Activated CD8-positive, alpha-beta memory T cell treated with anti-CD3 and anti-CD28 coated beads, Interleukin-2, amount 50 U/mL, for 1 hour (primary cell): ENCODE results near the gene CLN3.
"Not testable (repeated sequence)": the region's sequence is repeated elsewhere in the genome, so short reads cannot be mapped to it uniquely, and the experiment has no call there.

Experiments
- DNase-seq: peaks from one replicate; pipeline ENCODE4 v3.0.0-alpha.2; 2020; ENCODE audit errors: extremely low read depth

The CLN3 gene

GRCh38 chr16:28494121-28494851 is 2.4 kb upstream of the CLN3 start, which contains the start of gene APOBR:
Gene APOBR (plus strand): TSS chr16:28494643. CDS start chr16:28494682, 39 bp downstream.
- DNase-seq: peak; percentile 90

DNA sequence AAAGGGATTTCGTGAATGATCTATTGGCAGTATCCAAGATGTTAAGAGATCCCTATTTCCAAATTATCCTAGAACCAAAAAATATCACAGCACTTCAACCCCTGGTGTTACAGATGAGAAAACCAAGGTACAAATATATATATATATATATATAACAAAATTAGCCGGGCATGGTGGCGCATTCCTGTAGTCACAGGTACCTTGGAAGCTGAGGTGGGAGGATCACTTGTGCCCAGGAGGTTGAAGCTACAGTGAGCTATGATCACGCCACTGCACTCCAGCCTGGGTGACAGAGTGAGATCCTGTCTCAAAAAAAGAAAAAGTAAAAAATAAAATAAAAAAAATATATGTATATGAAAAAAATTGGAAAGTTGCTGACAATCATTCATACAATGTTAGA is 637 bp upstream of the CLN3 start:
- no peak for DNase-seq

- no peak for DNase-seq
Measured at GRCh38 chr16:28491230-28491969, 474 bp downstream of the CLN3 start.

DNA sequence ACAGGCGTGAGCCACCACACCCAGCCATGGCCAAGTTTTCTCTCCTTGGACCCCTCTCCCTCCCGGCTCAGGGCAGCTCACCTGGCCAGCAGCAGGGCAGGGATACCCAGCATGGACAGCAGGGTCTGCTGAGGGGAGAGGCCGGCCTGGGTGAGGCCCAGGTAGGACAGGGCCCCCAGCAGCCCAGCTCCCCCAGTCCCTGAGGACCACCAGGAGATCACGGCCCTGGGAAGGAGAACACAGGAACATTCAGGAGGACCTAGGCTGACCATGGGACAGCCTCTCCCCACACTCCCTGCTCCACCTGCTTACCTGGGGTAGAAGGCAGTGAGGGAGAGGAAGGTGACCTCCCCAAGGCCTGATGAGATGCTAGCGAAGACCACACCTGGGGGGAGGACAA is 5.6 kb downstream of the CLN3 start:
- DNase-seq: no peak

DNA sequence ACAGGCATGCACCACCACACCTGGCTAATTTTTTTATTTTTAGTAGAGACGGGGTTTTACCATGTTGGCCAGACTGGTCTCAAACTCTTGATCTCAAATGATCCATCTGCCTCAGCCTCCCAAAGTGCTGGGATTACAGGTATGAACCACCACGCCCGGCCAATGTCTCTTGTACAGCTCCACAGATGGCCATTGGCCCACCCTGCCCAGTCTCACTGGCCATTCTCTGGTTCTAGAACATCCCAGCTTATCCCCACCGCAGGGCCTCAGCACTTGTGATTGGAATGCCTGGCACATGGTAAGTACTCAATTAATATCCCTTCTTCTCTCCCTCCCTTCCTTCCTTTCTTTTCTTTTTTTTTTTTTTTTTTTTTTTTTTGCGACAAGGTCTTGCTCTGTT is 8.5 kb downstream of the CLN3 start:
- DNase-seq: not testable (repeated sequence)

DNA sequence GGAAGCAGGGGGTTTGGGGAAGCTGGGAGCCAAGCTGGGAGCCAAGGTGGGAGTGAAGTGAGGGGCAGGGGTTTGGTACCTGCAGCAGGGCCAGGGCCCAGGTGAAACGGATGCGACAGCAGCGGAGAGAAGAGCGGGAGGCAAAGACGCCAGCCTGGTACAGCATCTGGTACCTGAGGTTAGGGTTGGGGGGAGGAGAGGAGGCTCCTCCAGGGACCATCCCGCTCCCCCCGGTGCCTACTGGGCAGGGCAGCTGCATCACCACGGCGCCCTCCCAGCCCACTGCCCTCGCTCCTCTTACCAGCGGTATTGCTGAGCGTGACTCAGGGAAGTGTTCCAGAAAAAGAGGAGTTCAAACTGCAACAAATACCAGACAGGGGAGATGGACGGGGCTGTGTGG is 9.8 kb downstream of the CLN3 start:
- DNase-seq: no peak

- no peak for DNase-seq
Measured at GRCh38 chr16:28478506-28479180, 13.2 kb downstream of the CLN3 start.

GRCh38 chr16:28477311-28477920 is 14.5 kb downstream of the CLN3 start:
- no peak for DNase-seq

- no peak for DNase-seq
Measured at GRCh38 chr16:28475221-28475620, 16.7 kb downstream of the CLN3 start.

DNA sequence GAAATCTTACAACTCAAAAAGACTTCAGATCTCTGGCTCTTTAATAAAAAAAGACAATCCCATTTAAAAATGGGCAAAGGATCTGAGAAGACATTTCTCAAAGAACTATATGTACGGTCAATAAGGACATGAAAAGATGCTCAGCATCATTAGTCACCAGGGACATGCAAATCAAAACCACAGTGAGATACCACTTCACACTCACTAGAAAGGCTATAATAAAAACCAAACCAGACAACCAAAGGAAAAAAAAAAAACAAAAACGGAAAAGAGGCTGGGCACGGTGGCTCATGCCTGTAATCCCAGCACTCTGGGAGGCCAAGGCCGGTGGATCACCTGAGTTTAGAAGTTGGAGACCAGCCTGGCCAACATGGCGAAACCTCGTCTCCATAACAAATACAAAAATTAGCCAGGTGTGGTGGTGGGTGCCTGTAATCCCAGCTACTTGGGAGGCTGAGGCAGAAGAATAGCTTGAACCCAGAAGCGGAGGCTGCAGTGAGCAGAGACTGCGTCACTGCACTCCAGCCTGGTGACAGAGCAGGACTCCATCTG is 18.1 kb downstream of the CLN3 start:
- no peak for DNase-seq

- not testable (repeated sequence) for DNase-seq
Measured at GRCh38 chr16:28447081-28447480, 44.8 kb downstream of the CLN3 start.

- not testable (repeated sequence) for DNase-seq
Measured at GRCh38 chr16:28446388-28446787, 45.5 kb downstream of the CLN3 start.

DNA sequence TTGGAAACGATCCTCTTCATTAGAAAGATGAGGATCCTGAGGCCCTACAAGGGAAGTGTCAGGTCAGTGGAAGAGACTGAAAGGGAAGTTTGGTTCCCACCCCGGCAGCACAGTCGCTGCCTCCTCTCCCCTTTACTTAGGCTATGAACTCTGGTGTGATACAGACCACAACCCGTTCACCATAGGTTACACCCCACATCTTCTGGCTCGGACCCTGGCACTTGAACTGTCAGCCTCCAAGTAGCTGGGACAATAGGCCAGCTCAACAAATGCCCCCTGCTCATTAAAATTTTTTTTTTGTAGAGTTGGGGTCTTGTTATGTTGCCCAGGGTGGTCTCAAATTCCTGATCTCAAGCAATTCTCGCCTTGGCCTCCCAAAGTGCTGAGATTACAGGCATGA is 47.9 kb downstream of the CLN3 start:
- not testable (repeated sequence) for DNase-seq

GRCh38 chr16:28438899-28439298 is 53.0 kb downstream of the CLN3 start:
- DNase-seq: not testable (repeated sequence)

DNA sequence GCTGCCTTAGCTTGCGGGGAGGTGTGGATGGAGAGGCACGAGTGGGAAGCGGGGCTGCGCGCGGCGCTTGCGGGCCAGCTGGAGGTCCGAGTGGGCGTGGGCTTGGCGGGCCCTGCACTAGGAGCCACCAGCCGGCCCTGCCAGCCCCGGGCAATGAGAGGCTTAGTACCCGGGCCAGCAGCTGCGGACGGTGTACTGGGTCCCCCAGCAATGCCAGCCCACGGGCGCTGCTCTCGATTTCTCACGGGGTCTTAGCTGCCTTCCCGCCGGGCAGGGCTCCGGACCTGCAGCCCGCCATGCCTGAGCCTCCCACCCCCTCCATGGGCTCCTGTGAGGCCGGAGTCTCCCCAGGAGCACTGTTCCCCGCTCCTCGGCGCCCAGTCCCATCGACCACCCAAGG is 56.5 kb downstream of the CLN3 start:
- not testable (repeated sequence) for DNase-seq
